ENCODE results near the gene ARHGDIA.

DNA sequence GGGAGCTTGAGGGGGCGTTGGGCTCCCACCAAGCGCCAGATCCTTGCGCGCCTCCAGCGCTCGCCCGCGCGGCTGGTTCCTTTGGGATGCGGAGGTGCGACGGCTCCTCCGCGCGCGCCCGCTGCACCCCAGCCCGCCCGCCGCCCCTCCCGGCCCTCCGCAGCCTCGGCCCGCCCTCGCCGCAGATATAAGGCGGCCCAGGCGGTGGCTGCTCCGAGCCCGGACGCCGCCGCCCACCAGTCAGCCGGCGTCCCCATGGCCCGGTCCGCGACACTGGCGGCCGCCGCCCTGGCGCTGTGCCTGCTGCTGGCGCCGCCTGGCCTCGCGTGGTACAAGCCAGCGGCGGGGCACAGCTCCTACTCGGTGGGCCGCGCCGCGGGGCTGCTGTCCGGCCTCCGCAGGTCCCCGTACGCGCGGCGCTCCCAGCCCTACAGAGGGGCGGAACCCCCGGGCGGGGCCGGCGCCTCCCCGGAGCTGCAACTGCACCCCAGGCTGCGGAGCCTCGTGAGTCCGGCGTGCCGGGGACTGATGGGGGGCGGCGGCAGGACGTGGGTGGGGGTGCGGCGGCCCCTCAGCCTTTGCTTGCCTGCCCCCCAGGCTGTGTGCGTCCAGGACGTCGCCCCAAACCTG lies 31.0 kb upstream of the ARHGDIA start, which contains the start of gene NPB:
- TF ChIP-seq, protein P1, sequence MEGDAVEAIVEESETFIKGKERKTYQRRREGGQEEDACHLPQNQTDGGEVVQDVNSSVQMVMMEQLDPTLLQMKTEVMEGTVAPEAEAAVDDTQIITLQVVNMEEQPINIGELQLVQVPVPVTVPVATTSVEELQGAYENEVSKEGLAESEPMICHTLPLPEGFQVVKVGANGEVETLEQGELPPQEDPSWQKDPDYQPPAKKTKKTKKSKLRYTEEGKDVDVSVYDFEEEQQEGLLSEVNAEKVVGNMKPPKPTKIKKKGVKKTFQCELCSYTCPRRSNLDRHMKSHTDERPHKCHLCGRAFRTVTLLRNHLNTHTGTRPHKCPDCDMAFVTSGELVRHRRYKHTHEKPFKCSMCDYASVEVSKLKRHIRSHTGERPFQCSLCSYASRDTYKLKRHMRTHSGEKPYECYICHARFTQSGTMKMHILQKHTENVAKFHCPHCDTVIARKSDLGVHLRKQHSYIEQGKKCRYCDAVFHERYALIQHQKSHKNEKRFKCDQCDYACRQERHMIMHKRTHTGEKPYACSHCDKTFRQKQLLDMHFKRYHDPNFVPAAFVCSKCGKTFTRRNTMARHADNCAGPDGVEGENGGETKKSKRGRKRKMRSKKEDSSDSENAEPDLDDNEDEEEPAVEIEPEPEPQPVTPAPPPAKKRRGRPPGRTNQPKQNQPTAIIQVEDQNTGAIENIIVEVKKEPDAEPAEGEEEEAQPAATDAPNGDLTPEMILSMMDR (conservative IDR thresholded peaks at IDR 0.05; ENCODE audit: low read depth, low read length): no peak
- TF ChIP-seq EZH2 (IDR thresholded peaks at IDR 0.05; ENCODE audit: low read length, unreplicated experiment) (no peak), EZH2phosphoT487 (IDR thresholded peaks at IDR 0.05; ENCODE audit: borderline replicate concordance, low read length) (no peak)

Measured in PC-3 (cell line).